ENCODE results near the gene MAD1L1.

DNA sequence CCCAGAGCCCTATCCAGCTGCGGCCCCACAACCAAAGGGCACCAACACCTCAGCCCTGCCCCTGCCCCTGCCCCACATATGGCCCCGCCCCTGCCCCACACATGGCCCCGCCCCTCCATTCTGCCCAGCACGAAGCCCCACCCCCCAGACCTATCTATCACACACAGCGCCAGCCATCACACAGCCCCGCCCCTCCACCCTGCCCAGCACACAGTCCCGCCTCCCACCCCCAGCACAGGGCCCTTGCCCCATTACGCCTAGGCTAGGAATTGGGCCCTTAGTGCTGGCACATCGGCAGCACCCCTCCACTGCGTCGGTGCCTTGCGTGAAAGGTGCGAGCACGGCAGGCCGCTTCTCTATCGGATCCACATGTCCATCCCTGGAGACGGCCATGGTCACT is 126.8 kb downstream of the MAD1L1 start:
- TF ChIP-seq, protein P1, sequence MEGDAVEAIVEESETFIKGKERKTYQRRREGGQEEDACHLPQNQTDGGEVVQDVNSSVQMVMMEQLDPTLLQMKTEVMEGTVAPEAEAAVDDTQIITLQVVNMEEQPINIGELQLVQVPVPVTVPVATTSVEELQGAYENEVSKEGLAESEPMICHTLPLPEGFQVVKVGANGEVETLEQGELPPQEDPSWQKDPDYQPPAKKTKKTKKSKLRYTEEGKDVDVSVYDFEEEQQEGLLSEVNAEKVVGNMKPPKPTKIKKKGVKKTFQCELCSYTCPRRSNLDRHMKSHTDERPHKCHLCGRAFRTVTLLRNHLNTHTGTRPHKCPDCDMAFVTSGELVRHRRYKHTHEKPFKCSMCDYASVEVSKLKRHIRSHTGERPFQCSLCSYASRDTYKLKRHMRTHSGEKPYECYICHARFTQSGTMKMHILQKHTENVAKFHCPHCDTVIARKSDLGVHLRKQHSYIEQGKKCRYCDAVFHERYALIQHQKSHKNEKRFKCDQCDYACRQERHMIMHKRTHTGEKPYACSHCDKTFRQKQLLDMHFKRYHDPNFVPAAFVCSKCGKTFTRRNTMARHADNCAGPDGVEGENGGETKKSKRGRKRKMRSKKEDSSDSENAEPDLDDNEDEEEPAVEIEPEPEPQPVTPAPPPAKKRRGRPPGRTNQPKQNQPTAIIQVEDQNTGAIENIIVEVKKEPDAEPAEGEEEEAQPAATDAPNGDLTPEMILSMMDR (IDR thresholded peaks at IDR 0.05), result no peak
- TF ChIP-seq ATF1 (CRISPR knock-in tag; IDR thresholded peaks at IDR 0.05) (no peak), ZNF121 (CRISPR knock-in tag; IDR thresholded peaks at IDR 0.05) (no peak), FOXK1 (CRISPR knock-in tag; IDR thresholded peaks at IDR 0.05) (no peak), ZNF219 (CRISPR knock-in tag; IDR thresholded peaks at IDR 0.05; ENCODE audit: borderline replicate concordance) (no peak), ZNF423 (CRISPR knock-in tag; IDR thresholded peaks at IDR 0.05) (no peak), NFYB (CRISPR knock-in tag; conservative IDR thresholded peaks at IDR 0.05; ENCODE audit: low read depth) (no peak), ZNF232 (CRISPR knock-in tag; IDR thresholded peaks at IDR 0.05) (no peak), FOXJ3 (CRISPR knock-in tag; IDR thresholded peaks at IDR 0.05; ENCODE audit: borderline replicate concordance) (no peak), ZNF396 (CRISPR knock-in tag; IDR thresholded peaks at IDR 0.05; ENCODE audit: borderline replicate concordance) (no peak), SMAD4 (CRISPR knock-in tag; IDR thresholded peaks at IDR 0.05) (no peak)
- TF ChIP-seq, protein P2, sequence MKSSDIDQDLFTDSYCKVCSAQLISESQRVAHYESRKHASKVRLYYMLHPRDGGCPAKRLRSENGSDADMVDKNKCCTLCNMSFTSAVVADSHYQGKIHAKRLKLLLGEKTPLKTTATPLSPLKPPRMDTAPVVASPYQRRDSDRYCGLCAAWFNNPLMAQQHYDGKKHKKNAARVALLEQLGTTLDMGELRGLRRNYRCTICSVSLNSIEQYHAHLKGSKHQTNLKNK (CRISPR knock-in tag; IDR thresholded peaks at IDR 0.05), result no peak
- TF ChIP-seq, protein P3, sequence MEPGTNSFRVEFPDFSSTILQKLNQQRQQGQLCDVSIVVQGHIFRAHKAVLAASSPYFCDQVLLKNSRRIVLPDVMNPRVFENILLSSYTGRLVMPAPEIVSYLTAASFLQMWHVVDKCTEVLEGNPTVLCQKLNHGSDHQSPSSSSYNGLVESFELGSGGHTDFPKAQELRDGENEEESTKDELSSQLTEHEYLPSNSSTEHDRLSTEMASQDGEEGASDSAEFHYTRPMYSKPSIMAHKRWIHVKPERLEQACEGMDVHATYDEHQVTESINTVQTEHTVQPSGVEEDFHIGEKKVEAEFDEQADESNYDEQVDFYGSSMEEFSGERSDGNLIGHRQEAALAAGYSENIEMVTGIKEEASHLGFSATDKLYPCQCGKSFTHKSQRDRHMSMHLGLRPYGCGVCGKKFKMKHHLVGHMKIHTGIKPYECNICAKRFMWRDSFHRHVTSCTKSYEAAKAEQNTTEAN (CRISPR knock-in tag; IDR thresholded peaks at IDR 0.05), result no peak
